OCI-LY7 (cell line): Measurements from ENCODE around the gene PAK4. TPM values are rescaled to one million over a fixed set of nuclear protein-coding genes. Genes with fewer than 3 reads are reported as not detected.

Experiments used
- BruUV-seq: library from RNA; stranded (reverse); fragments of 400-500 nt; replicated peaks from 2 replicates; lab custom pipeline; 2021; lab: Mats Ljungman, UMichigan
- CTCF ChIA-PET: fragments of 300-600 bp; sonication (Branson Sonifier 250); formaldehyde crosslinking; loops from one replicate; lab custom pipeline; 2022; ENCODE audit warnings: antibody characterized with exemption; ENCODE audit not compliant: unreplicated experiment; lab: Charles Lee
- POLR2A ChIA-PET: fragments of 300-600 bp; sonication (Branson Sonifier 250); formaldehyde crosslinking; loops from one replicate; lab custom pipeline; 2022; ENCODE audit warnings: antibody characterized with exemption; lab: Charles Lee
- DNase-seq: peaks from one replicate; pipeline ENCODE4 v3.0.0-alpha.2; 2015; ENCODE audit warnings: low spot score
- H2AFZ ChIP-seq: fragments of 200-600 bp; sonication (generic), shearing (Covaris generic); 2 replicates; pipeline ENCODE4 v1.6.1; 2014; ENCODE audit warnings: mild to moderate bottlenecking, antibody characterized with exemption, low read length, moderate library complexity
- H3K27ac ChIP-seq: fragments of 200-600 bp; sonication (generic); 2 replicates; pipeline ENCODE4 v1.5.1; 2014; ENCODE audit warnings: mixed run types, low read depth, mild to moderate bottlenecking, moderate library complexity, low read length, inconsistent platforms; ENCODE audit not compliant: poor library complexity, severe bottlenecking
- H3K36me3 ChIP-seq: fragments of 200-600 bp; sonication (generic); 2 replicates; pipeline ENCODE4 v1.6.1; 2014; ENCODE audit warnings: mild to moderate bottlenecking, antibody characterized with exemption, low read length, moderate library complexity, mixed read lengths; ENCODE audit not compliant: insufficient read depth
- H3K4me1 ChIP-seq: fragments of 200-600 bp; sonication (generic); 2 replicates; pipeline ENCODE4 v1.5.1; 2014; ENCODE audit warnings: mild to moderate bottlenecking, low read length; ENCODE audit not compliant: insufficient read depth, poor library complexity, severe bottlenecking
- H3K4me2 ChIP-seq: fragments of 200-600 bp; sonication (generic); 2 replicates; pipeline ENCODE4 v1.6.1; 2014; ENCODE audit warnings: mild to moderate bottlenecking, low read length
- H3K4me3 ChIP-seq: fragments of 200-600 bp; sonication (generic); 2 replicates; pipeline ENCODE4 v1.5.1; 2014; ENCODE audit warnings: mild to moderate bottlenecking, low read depth, low read length; ENCODE audit not compliant: poor library complexity, severe bottlenecking
- H3K79me2 ChIP-seq: fragments of 200-600 bp; sonication (generic); 2 replicates; pipeline ENCODE4 v1.6.1; 2016; ENCODE audit warnings: low read depth, mild to moderate bottlenecking, low read length, moderate library complexity, mixed read lengths; ENCODE audit not compliant: insufficient read depth
- H3K9me2 ChIP-seq: fragments of 200-600 bp; sonication (generic); 2 replicates; pipeline ENCODE4 v1.6.1; 2016; ENCODE audit warnings: mild to moderate bottlenecking, low read length, mixed read lengths; ENCODE audit not compliant: insufficient read depth
- H3K9me3 ChIP-seq: fragments of 200-600 bp; sonication (generic); 2 replicates; pipeline ENCODE4 v1.6.1; 2014; ENCODE audit warnings: mild to moderate bottlenecking, mixed run types, low read length, mixed read lengths
- H4K20me1 ChIP-seq: fragments of 200-600 bp; sonication (generic); 2 replicates; pipeline ENCODE4 v1.6.1; 2014; ENCODE audit warnings: mild to moderate bottlenecking, antibody characterized with exemption, low read length, moderate library complexity, mixed read lengths; ENCODE audit not compliant: insufficient read depth
- CTCF ChIP-seq: fragments of 200-600 bp; sonication (generic); conservative IDR thresholded peaks from 2 replicates; pipeline ENCODE4 v1.5.1; 2014; ENCODE audit warnings: mild to moderate bottlenecking, antibody characterized with exemption, low read length, moderate library complexity, mixed read lengths
- EZH2phosphoT487 ChIP-seq: fragments of 200-600 bp; sonication (generic); IDR thresholded peaks from 2 replicates; pipeline ENCODE4 v1.6.1; 2018; ENCODE audit warnings: low read depth, borderline replicate concordance, mild to moderate bottlenecking, mixed run types, antibody characterized with exemption, low read length, moderate library complexity, mixed read lengths
- intact Hi-C: fragments of 100-400 bp; cut with micrococcal nuclease; formaldehyde crosslinking; loops from one replicate; pipeline ENCODE4 v1.10.0; 2022; ENCODE audit not compliant: unreplicated experiment
- total RNA-seq, 2 experiments: library from RNA; depleted of rRNA in 1 of 2; stranded (reverse); fragments of >200 nt in 1 of 2; shearing (Covaris generic) in 1 of 2; gene quantifications; 2 replicates each; pipeline ENCODE4 v1.2.3, GENCODE V29; 2014 to 2022

The PAK4 gene
- total RNA-seq, 2 experiments from 2014 or later, result 7.8 to 26.7 TPM

GRCh38 chr19:39132344-39132969 is 6.9 kb downstream of the PAK4 start:
- no peak overlapping the region for H3K27ac ChIP-seq

GRCh38 chr19:39133431-39134270 is 8.1 kb downstream of the PAK4 start:
- H3K27ac ChIP-seq, result no peak overlapping the region
- no peak for DNase-seq
- H3K36me3 ChIP-seq, result no peaks in the 10 kb centered on the region
- no peaks in the 10 kb centered on the region for H3K9me3 ChIP-seq
- no peaks in the 10 kb centered on the region for H3K4me1 ChIP-seq
- no peak overlapping the region for H3K4me2 ChIP-seq
- TF ChIP-seq CTCF, result no peak
- no peak for TF ChIP-seq EZH2phosphoT487
- BruUV-seq, result no TSS peak
- no peak overlapping the region for H2AFZ ChIP-seq
- H4K20me1 ChIP-seq, result peaks cover 10% of the 10 kb centered on the region; the same call in 1 of the 2 replicates
- intact Hi-C loops, result no loop called here
- peaks cover 6% of the 10 kb centered on the region; the same call in 1 of the 2 replicates for H3K79me2 ChIP-seq
- POLR2A ChIA-PET, result no interaction called here
- H3K9me2 ChIP-seq, result no peaks in the 10 kb centered on the region
- CTCF ChIA-PET, result no interaction called here
- H3K4me3 ChIP-seq, result no peak overlapping the region

More at GRCh38 chr19:39132344-39132969, 6.9 kb downstream of the PAK4 start:
- no TSS peak for BruUV-seq
- Histone ChIP-seq H3K79me2 (peaks cover 11% of the 10 kb centered on the region; the same call in 1 of the 2 replicates), H3K4me3 (no peak overlapping the region), H3K4me2 (no peak overlapping the region), H2AFZ (no peak overlapping the region), H3K9me2 (no peaks in the 10 kb centered on the region), H4K20me1 (peaks cover 7% of the 10 kb centered on the region; the same call in 1 of the 2 replicates), H3K4me1 (peaks cover 3% of the 10 kb centered on the region), H3K9me3 (no peaks in the 10 kb centered on the region), H3K36me3 (no peaks in the 10 kb centered on the region)
- intact Hi-C loops, result no loop called here
- DNase-seq, result no peak
- TF ChIP-seq CTCF, result no peak
- no peak for TF ChIP-seq EZH2phosphoT487
- ChIA-PET CTCF (interaction anchor here (0.6 kb wide), 1 partner anchor 702 kb away, joined by 3 read pairs; no protein-coding TSS in a partner anchor), POLR2A (interaction anchor here (0.6 kb wide), 1 partner anchor 202 kb away, joined by 3 read pairs; the partner anchor contains the start of genes MRPS12 and SARS2)
